ENCODE results near the gene PEMT.

GRCh38 chr17:17537311-17538099 is 54.0 kb downstream of the PEMT start:
- TF ChIP-seq CTCF (IDR thresholded peaks at IDR 0.05) (no peak), POLR2A (IDR thresholded peaks at IDR 0.05) (no peak)

Measured in adrenal gland (tissue), 5 donors.